HK-2 (cell line): ENCODE measurements around the gene AVPR2.

ENCODE experiments used
- DNase-seq: peaks from one replicate; pipeline ENCODE4 v3.0.0-alpha.2; 2018; ENCODE audit not compliant: unreplicated experiment

The AVPR2 gene

DNA sequence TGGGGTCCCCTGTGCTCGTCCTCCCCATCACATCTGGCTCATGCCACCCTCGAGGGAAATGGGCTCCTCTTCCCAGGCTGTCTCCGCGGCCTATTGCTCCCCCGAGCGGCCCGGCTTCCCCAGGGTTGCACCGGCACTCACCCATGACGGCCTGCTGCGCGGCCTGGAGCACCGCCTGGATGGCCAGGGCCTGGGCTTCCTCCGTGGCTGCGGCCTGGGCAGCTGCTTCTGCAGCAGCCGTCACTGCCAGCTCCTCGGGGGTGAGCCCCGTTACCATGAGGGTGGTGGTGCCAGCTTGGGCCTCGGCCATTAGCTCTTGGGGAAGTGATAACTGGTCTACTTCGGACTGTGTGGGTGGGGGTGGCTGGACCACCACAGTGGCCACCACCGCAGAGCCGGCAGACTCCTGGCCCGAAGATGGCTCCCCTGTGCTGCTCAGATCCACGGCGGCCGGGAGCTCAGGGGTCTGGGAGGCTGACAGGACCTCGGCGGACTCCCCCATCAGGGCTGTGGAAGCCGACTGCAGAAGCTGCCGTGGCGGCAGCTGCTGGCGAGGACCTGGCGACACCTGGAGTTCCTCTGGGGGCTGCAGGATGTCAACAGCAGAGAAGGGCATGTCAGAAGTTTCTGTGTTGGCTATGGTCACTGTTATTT is 48.0 kb downstream of the AVPR2 start:
- DNase-seq: no peak

- peak; percentile 60 for DNase-seq
Measured at GRCh38 chrX:153953342-153953830, 48.9 kb downstream of the AVPR2 start.

DNA sequence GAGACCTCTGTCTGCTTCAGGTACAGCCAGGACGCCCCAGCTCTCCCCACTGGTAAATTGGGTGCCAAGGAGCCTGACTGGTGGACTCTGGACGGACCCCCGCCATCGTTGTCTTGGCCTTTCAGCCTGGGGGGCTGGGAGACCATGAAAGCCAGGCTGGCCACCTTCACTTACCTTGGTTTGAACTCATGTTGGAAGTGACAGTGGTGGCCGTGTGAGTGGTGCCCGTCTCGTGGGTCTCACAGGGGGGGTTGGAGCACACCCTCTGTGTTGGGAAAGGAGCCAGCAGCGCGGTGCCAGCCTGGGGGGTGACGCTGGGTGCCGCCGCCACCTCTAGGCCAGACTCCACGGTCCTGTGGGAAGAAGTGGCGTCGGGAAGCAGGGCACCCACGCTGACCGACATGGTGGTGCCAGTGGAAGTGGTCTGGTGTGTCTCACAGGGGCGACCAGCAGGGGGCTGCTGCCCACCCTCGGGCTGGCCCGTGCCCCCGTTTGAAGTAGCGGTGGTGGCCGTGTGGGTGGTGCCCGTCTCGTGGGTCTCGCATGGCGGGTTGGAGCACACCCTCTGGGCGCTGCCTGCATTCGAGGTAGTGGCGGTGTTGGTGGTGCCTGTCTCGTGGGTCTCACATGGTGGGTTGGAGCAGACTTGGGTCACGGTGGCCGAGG is 49.6 kb downstream of the AVPR2 start:
- no peak for DNase-seq

GRCh38 chrX:153954558-153955227 is 50.2 kb downstream of the AVPR2 start:
- no peak for DNase-seq

DNA sequence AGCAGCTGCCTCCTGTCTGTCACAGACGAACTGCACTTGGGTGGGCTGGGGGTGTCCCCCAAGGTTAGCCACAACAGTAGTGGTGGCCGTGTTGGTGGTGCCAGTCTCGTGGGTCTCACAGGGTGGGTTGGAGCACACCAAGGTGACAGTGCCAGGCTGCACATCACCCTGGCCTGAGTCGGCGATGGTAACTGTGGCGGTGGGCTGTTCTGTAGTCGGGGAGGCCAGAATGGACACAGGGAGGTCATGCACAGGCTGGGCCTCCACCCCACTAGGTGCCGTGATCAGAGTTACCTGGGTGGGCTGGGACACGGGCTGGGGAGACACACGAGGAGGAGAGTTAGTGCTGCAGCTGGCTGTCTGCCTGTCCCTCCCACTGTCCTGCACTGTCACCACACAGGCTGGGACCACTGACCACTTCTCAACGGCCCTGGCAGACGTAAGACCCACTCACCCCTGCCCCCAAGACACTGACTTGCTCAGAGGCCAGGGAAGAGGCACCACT is 50.8 kb downstream of the AVPR2 start:
- DNase-seq: no peak

DNA sequence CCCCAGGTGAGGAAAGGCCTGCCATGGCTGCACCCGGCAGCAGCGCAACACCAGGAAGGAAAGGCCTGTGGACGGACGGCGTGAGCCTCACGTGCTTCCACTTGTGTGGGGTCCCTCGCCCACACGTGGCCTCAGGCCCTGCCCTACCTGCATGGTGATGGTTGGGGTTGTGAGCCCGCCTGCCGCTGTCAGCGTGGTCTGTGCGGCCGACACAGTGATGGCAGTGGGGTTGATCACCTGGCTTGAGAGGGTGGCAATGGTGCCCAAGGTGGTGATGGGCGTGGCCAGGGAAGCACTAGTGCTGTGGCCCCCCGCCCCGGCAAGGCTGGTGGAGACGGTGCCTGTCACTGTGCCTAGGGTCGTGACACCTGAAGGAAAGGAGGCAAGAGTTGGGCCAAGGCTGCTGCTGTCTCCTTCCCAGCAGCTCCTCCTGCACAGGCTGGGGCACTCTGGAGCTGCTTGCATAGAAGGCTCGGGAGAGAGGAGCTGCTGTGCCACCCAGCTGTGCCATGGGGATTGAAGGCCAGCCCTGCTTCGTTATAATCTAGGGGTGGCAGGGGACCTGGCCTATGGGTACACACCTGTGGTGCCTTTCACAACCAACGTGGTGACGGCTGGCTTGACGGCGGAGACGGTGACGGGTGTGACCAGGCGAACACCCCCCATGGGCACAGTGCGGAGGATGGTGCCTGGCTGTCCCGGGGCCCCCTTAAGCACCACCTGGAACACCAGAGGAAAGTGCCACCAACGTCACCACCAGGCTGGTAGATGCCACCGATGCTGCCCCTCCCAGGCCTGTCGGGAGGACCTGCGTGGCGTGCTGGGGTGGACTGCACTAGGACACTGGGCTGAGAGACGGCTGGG is 51.8 kb downstream of the AVPR2 start:
- no peak for DNase-seq
